Fibroblast of pulmonary artery (primary cell): ENCODE results near the gene OR2M3.

Experiments used
- DNase-seq: peaks from one replicate; pipeline ENCODE4 v3.0.0-alpha.2; 2010; ENCODE audit warnings: low read depth
- H3K4me3 ChIP-seq: replicated peaks from 2 replicates; pipeline ENCODE4 v1.5.1; 2011; ENCODE audit warnings: low read depth, mild to moderate bottlenecking, control low read depth, low read length, moderate library complexity
- CTCF ChIP-seq: IDR thresholded peaks from 2 replicates; pipeline ENCODE4 v1.5.1; 2011; ENCODE audit warnings: mild to moderate bottlenecking, control low read depth, low read length, inconsistent platforms; ENCODE audit errors: missing control alignments

The OR2M3 gene

DNA sequence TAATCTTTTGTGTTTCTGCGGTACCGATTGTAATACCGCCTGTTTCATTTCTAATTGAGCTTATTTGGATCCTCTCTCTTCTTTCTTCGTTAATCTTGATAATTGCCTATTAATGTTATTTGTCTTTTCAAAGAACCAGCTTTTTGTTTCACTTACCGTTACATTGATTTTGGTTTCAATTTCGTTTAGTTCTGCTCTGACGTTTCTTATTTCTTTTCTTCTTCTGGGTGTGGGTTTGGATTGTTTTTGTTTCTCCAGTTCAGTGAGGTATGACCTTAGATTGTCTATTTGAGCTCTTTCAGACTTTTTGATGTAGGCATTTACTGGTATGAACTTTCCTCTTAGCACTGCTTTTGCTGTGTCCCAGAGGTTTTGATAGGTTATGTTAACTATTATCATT lies 13.1 kb upstream of the OR2M3 start:
- no peak for TF ChIP-seq CTCF
- H3K4me3 ChIP-seq, result no peak overlapping the region
- no peak for DNase-seq

DNA sequence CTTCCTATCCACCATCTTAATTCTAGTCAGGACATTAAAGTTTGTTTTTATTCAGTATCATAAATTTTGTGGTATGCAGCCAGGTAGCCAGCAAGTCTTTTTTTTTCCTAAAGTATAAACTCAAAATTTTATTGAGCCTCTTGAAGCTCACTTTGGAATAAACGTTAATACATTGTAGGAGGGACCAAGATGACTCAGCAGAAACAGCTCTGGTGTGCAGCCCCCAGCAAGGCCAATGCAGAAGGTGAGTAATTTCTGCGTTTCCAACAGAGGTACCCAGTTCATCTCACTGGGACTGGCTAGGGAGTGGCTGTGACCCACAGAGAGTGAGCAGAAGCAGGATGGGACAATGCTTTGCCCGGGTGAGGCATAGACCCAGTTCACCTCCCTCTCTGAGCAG lies 9.7 kb upstream of the OR2M3 start:
- DNase-seq, result no peak
- H3K4me3 ChIP-seq, result no peak overlapping the region
- no peak for TF ChIP-seq CTCF

DNA sequence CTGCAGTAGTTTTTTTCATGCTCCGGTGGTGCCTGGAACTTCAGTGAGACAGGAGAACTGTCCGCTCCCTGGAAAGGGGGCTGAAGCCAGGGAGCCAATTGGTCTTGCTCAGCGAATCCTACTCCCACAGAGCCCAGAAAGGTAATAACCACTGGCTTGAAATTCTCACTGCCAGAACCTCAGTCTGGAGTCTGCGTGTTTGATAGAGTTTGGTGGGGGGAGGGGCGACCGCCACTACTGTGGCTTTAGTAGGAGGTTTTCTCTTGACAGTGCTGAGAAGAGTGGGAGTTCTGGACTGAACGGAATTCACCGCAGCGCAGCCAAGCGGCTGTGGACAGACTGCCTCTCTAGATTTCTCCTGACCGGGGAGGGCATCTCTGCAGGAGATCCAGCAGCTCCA lies 8.0 kb upstream of the OR2M3 start:
- H3K4me3 ChIP-seq, result no peak overlapping the region
- TF ChIP-seq CTCF, result no peak
- no peak for DNase-seq

DNA sequence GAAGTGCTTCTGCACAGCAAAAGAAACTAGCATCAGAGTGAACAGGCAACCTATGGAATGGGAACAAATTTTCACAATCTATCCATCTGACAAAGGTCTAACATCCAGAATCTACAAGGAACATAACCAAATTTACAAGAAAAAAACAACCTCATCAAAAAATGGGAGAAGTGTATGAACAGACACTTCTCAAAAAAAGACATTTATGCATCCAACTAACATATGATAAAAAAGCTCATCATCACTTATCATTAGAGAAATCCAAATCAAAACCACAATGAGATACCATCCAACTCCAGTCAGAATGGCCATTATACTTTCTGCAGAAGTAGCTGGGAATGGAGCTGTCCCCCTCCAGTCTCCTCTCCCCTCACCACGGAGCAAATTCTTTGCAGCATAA lies 2.9 kb upstream of the OR2M3 start:
- DNase-seq, result no peak
- no peak overlapping the region for H3K4me3 ChIP-seq
- no peak for TF ChIP-seq CTCF

- H3K4me3 ChIP-seq, result no peak overlapping the region
- DNase-seq, result no peak
- TF ChIP-seq CTCF, result no peak
Measured at GRCh38 chr1:248215880-248216279, 18.8 kb downstream of the OR2M3 start.

DNA sequence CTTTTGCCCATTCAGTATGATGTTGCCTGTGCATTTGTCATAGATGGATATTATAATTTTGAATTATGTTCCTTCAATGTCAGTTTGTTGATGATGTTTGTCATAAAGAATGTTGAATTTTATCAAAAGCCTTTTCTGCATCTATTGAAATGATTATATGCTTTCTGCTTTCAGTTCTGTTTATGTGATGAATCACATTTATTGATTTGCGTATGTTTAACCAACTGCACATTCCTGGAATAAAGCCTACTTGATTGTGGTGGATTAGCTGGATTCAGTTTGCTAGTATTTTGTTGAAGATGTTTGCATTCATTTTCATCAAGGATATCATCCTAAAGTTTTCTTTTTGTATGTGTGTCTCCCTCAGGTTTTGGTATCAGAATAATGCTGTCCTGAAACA lies 28.5 kb downstream of the OR2M3 start:
- DNase-seq, result no peak
- TF ChIP-seq CTCF, result no peak
- H3K4me3 ChIP-seq, result no peak overlapping the region

GRCh38 chr1:248229360-248229908 lies 32.4 kb downstream of the OR2M3 start:
- H3K4me3 ChIP-seq, result no peak overlapping the region
- TF ChIP-seq CTCF, result no peak
- DNase-seq, result no peak
